ENCODE data around the gene TMEM63B. TPM values are rescaled to one million over a fixed set of nuclear protein-coding genes. Genes with fewer than 3 reads are reported as not detected.

TMEM63B gene
- total and polyA plus RNA-seq, 9 of the 15 experiments (the other 6 are each of a cell fraction or from before 2014, with no cell fraction given), result 0.14 to 39.4 (median 14.4) TPM

DNA sequence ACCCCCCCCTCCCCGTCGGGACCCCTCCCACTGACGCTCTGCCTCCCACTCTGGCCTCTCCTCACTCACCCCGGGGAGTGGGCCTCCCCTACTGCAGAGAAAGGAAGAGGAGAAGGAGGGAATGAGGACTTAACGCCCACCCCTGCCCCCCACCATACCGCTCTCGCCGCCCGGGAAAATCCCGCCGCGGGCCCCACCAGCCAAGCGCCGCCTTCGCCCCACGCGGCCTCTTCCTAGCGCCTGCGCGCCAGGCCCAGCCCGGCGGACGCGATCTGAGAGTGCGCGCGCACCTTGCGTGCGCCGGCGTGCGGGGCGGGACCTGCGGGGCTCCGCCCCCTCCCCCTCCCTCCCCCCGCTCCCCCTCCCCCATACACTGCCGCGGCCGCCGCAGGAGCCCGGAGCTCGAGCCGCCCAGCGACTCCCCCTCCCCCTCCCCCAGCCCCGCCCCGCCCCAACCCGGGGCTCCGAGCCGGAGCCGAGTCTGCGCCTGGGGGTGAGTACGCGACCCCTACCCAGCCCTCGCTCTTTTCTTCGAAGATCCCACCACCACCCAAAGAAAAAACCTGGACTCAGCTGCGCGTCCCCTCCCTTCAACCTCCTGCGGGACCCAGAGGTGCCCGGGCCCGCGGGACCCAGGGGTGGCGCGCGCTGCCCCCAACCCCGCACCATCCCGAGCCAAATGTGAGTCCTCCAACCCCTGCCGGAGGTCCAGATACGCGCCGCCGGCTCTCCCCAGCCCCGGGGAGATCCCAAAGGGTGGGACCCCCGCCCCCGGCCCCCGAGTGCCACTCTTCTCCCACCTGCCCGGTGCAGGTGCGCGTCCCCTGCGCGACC, at the start of gene TMEM63B, which contains the start of gene MRPL14 (continued):
- TF ChIP-seq ARID4B (CRISPR knock-in tag; IDR thresholded peaks at IDR 0.05), result peak; percentile 40; the same call in 1 of the 2 replicates
- TF ChIP-seq TCF7 (IDR thresholded peaks at IDR 0.05; ENCODE audit: borderline replicate concordance), result no peak
- TF ChIP-seq ZMIZ1 (IDR thresholded peaks at IDR 0.05; ENCODE audit: low read depth in 2 of 2, low read length in 2 of 2), result 0 out of 4 replicates have a peak, but pooled peaks of 1 of the 2 experiments have one; percentile 35
- TF ChIP-seq, protein P1, sequence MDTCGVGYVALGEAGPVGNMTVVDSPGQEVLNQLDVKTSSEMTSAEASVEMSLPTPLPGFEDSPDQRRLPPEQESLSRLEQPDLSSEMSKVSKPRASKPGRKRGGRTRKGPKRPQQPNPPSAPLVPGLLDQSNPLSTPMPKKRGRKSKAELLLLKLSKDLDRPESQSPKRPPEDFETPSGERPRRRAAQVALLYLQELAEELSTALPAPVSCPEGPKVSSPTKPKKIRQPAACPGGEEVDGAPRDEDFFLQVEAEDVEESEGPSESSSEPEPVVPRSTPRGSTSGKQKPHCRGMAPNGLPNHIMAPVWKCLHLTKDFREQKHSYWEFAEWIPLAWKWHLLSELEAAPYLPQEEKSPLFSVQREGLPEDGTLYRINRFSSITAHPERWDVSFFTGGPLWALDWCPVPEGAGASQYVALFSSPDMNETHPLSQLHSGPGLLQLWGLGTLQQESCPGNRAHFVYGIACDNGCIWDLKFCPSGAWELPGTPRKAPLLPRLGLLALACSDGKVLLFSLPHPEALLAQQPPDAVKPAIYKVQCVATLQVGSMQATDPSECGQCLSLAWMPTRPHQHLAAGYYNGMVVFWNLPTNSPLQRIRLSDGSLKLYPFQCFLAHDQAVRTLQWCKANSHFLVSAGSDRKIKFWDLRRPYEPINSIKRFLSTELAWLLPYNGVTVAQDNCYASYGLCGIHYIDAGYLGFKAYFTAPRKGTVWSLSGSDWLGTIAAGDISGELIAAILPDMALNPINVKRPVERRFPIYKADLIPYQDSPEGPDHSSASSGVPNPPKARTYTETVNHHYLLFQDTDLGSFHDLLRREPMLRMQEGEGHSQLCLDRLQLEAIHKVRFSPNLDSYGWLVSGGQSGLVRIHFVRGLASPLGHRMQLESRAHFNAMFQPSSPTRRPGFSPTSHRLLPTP (IDR thresholded peaks at IDR 0.05; ENCODE audit: borderline replicate concordance, extremely low read depth, insufficient read length), result no peak
- 0 out of 2 replicates have a peak, but pooled peaks have one; percentile 59 for TF ChIP-seq AFF4 (CRISPR knock-in tag; IDR thresholded peaks at IDR 0.05)
- TF ChIP-seq TAF9B (IDR thresholded peaks at IDR 0.05; ENCODE audit: partially characterized antibody), result no peak
